ENCODE data around the gene TCF7L2.

TCF7L2 gene

GRCh38 chr10:112958275-112958995 is 8.4 kb downstream of the TCF7L2 start:
- Histone ChIP-seq H3K27me3 (ENCODE audit: control insufficient read depth, insufficient read depth, low read length) (no peaks in the 10 kb centered on the region), H3K9me3 (replicated peaks; ENCODE audit: low read length) (no peaks in the 10 kb centered on the region), H3K4me3 (ENCODE audit: low read length) (peak overlapping the region; percentile 37), H3K4me2 (ENCODE audit: low read length) (peak overlapping the region; percentile 73), H3K9ac (ENCODE audit: low read depth, low read length) (peak overlapping the region; percentile 49), H3K36me3 (ENCODE audit: insufficient read depth, low read length) (no peaks in the 10 kb centered on the region), H3K4me1 (ENCODE audit: control insufficient read depth, insufficient read depth, low read length) (peaks cover 70% of the 10 kb centered on the region)

- no peaks in the 10 kb centered on the region for H3K36me3 ChIP-seq (ENCODE audit: insufficient read depth, low read length)
- peaks cover 69% of the 10 kb centered on the region for H3K4me1 ChIP-seq (ENCODE audit: control insufficient read depth, insufficient read depth, low read length)
- H3K9me3 ChIP-seq (replicated peaks; ENCODE audit: low read length), result no peaks in the 10 kb centered on the region
- peak overlapping the region; percentile 73 for H3K4me2 ChIP-seq (ENCODE audit: low read length)
- H3K27me3 ChIP-seq (ENCODE audit: control insufficient read depth, insufficient read depth, low read length), result no peaks in the 10 kb centered on the region
- H3K4me3 ChIP-seq (ENCODE audit: low read length), result peak overlapping the region; percentile 37
- H3K9ac ChIP-seq (ENCODE audit: low read depth, low read length), result peak overlapping the region; percentile 39
These were observed 9.3 kb downstream of the TCF7L2 start for GRCh38 chr10:112959207-112959838.

GRCh38 chr10:112960151-112960681 is 10.2 kb downstream of the TCF7L2 start:
- H3K4me3 ChIP-seq (ENCODE audit: low read length), result no peak overlapping the region

GRCh38 chr10:112961609-112962008 is 11.6 kb downstream of the TCF7L2 start:
- Histone ChIP-seq H3K9ac (ENCODE audit: low read depth, low read length) (no peak overlapping the region), H3K27me3 (ENCODE audit: control insufficient read depth, insufficient read depth, low read length) (no peaks in the 10 kb centered on the region), H3K4me2 (ENCODE audit: low read length) (no peak overlapping the region), H3K36me3 (ENCODE audit: insufficient read depth, low read length) (peaks cover 4% of the 10 kb centered on the region), H3K4me1 (ENCODE audit: control insufficient read depth, insufficient read depth, low read length) (peaks cover 53% of the 10 kb centered on the region), H3K4me3 (ENCODE audit: low read length) (no peak overlapping the region), H3K9me3 (replicated peaks; ENCODE audit: low read length) (no peaks in the 10 kb centered on the region)

More at GRCh38 chr10:112960151-112960681, 10.2 kb downstream of the TCF7L2 start:
- Histone ChIP-seq H3K9me3 (replicated peaks; ENCODE audit: low read length) (no peaks in the 10 kb centered on the region), H3K4me1 (ENCODE audit: control insufficient read depth, insufficient read depth, low read length) (peaks cover 61% of the 10 kb centered on the region), H3K27me3 (ENCODE audit: control insufficient read depth, insufficient read depth, low read length) (no peaks in the 10 kb centered on the region), H3K9ac (ENCODE audit: low read depth, low read length) (peak overlapping the region; percentile 39), H3K36me3 (ENCODE audit: insufficient read depth, low read length) (peaks cover 4% of the 10 kb centered on the region), H3K4me2 (ENCODE audit: low read length) (peak overlapping the region; percentile 73)

GRCh38 chr10:112962343-112962742 is 12.3 kb downstream of the TCF7L2 start:
- Histone ChIP-seq H3K4me1 (ENCODE audit: control insufficient read depth, insufficient read depth, low read length) (peaks cover 52% of the 10 kb centered on the region), H3K36me3 (ENCODE audit: insufficient read depth, low read length) (peaks cover 4% of the 10 kb centered on the region), H3K27me3 (ENCODE audit: control insufficient read depth, insufficient read depth, low read length) (no peaks in the 10 kb centered on the region), H3K4me3 (ENCODE audit: low read length) (no peak overlapping the region), H3K9me3 (replicated peaks; ENCODE audit: low read length) (no peaks in the 10 kb centered on the region), H3K9ac (ENCODE audit: low read depth, low read length) (no peak overlapping the region), H3K4me2 (ENCODE audit: low read length) (no peak overlapping the region)

- no peak overlapping the region for H3K9ac ChIP-seq (ENCODE audit: low read depth, low read length)
- no peaks in the 10 kb centered on the region for H3K27me3 ChIP-seq (ENCODE audit: control insufficient read depth, insufficient read depth, low read length)
- H3K4me1 ChIP-seq (ENCODE audit: control insufficient read depth, insufficient read depth, low read length), result peaks cover 40% of the 10 kb centered on the region
- H3K9me3 ChIP-seq (replicated peaks; ENCODE audit: low read length), result no peaks in the 10 kb centered on the region
- H3K4me2 ChIP-seq (ENCODE audit: low read length), result peak overlapping the region; percentile 49
- H3K36me3 ChIP-seq (ENCODE audit: insufficient read depth, low read length), result peaks cover 4% of the 10 kb centered on the region
- no peak overlapping the region for H3K4me3 ChIP-seq (ENCODE audit: low read length)
These were observed 13.8 kb downstream of the TCF7L2 start for GRCh38 chr10:112963835-112964234.

- H3K4me1 ChIP-seq (ENCODE audit: control insufficient read depth, insufficient read depth, low read length), result peaks cover 33% of the 10 kb centered on the region
- no peak overlapping the region for H3K4me2 ChIP-seq (ENCODE audit: low read length)
- H3K4me3 ChIP-seq (ENCODE audit: low read length), result no peak overlapping the region
- H3K27me3 ChIP-seq (ENCODE audit: control insufficient read depth, insufficient read depth, low read length), result no peaks in the 10 kb centered on the region
- H3K9ac ChIP-seq (ENCODE audit: low read depth, low read length), result no peak overlapping the region
- H3K9me3 ChIP-seq (replicated peaks; ENCODE audit: low read length), result no peaks in the 10 kb centered on the region
- peaks cover 10% of the 10 kb centered on the region for H3K36me3 ChIP-seq (ENCODE audit: insufficient read depth, low read length)
These were observed 14.4 kb downstream of the TCF7L2 start for GRCh38 chr10:112964482-112964881.

GRCh38 chr10:112966194-112966855 is 16.3 kb downstream of the TCF7L2 start:
- Histone ChIP-seq H3K36me3 (ENCODE audit: insufficient read depth, low read length) (peaks cover 14% of the 10 kb centered on the region), H3K4me3 (ENCODE audit: low read length) (no peak overlapping the region), H3K4me2 (ENCODE audit: low read length) (no peak overlapping the region), H3K9ac (ENCODE audit: low read depth, low read length) (no peak overlapping the region), H3K9me3 (replicated peaks; ENCODE audit: low read length) (no peaks in the 10 kb centered on the region), H3K4me1 (ENCODE audit: control insufficient read depth, insufficient read depth, low read length) (peaks cover 22% of the 10 kb centered on the region), H3K27me3 (ENCODE audit: control insufficient read depth, insufficient read depth, low read length) (no peaks in the 10 kb centered on the region)

GRCh38 chr10:112967200-112967599 is 17.2 kb downstream of the TCF7L2 start:
- H3K27me3 ChIP-seq (ENCODE audit: control insufficient read depth, insufficient read depth, low read length), result no peaks in the 10 kb centered on the region
- H3K4me3 ChIP-seq (ENCODE audit: low read length), result no peak overlapping the region
- H3K9me3 ChIP-seq (replicated peaks; ENCODE audit: low read length), result no peaks in the 10 kb centered on the region
- H3K4me1 ChIP-seq (ENCODE audit: control insufficient read depth, insufficient read depth, low read length), result peaks cover 22% of the 10 kb centered on the region
- H3K4me2 ChIP-seq (ENCODE audit: low read length), result no peak overlapping the region
- peak overlapping the region; percentile 15 for H3K9ac ChIP-seq (ENCODE audit: low read depth, low read length)
- peaks cover 14% of the 10 kb centered on the region for H3K36me3 ChIP-seq (ENCODE audit: insufficient read depth, low read length)

- H3K4me2 ChIP-seq (ENCODE audit: low read length), result no peak overlapping the region
- H3K36me3 ChIP-seq (ENCODE audit: insufficient read depth, low read length), result peaks cover 23% of the 10 kb centered on the region
- no peaks in the 10 kb centered on the region for H3K9me3 ChIP-seq (replicated peaks; ENCODE audit: low read length)
- no peak overlapping the region for H3K9ac ChIP-seq (ENCODE audit: low read depth, low read length)
- no peak overlapping the region for H3K4me3 ChIP-seq (ENCODE audit: low read length)
- H3K4me1 ChIP-seq (ENCODE audit: control insufficient read depth, insufficient read depth, low read length), result peaks cover 13% of the 10 kb centered on the region
- no peaks in the 10 kb centered on the region for H3K27me3 ChIP-seq (ENCODE audit: control insufficient read depth, insufficient read depth, low read length)
These were observed 19.1 kb downstream of the TCF7L2 start for GRCh38 chr10:112969131-112969530.

GRCh38 chr10:112969542-112969941 is 19.5 kb downstream of the TCF7L2 start:
- Histone ChIP-seq H3K9me3 (replicated peaks; ENCODE audit: low read length) (no peaks in the 10 kb centered on the region), H3K4me2 (ENCODE audit: low read length) (no peak overlapping the region), H3K9ac (ENCODE audit: low read depth, low read length) (no peak overlapping the region), H3K4me1 (ENCODE audit: control insufficient read depth, insufficient read depth, low read length) (peaks cover 13% of the 10 kb centered on the region), H3K27me3 (ENCODE audit: control insufficient read depth, insufficient read depth, low read length) (no peaks in the 10 kb centered on the region), H3K4me3 (ENCODE audit: low read length) (no peak overlapping the region), H3K36me3 (ENCODE audit: insufficient read depth, low read length) (peaks cover 23% of the 10 kb centered on the region)

Measured in skeletal muscle satellite cell (primary cell).